Osteoblast (primary cell): ENCODE measurements around the gene MPO. TPM values are rescaled to one million over a fixed set of nuclear protein-coding genes. Genes with fewer than 3 reads are reported as not detected.
A peak's percentile ranks its signal among the peaks of the same experiment; 100 is the strongest.

ENCODE experiments used
- DNase-seq: peaks from one replicate; pipeline ENCODE4 v3.0.0; 2011; ENCODE audit warnings: low spot score, mixed read lengths; ENCODE audit not compliant: insufficient read length; ENCODE audit errors: missing footprints
- H2AFZ ChIP-seq: 2 replicates; pipeline ENCODE4 v1.6.0; 2011; ENCODE audit warnings: mild to moderate bottlenecking, low read length
- H3K27ac ChIP-seq: 2 replicates; pipeline ENCODE4 v1.5.1; 2011; ENCODE audit warnings: mild to moderate bottlenecking, low read depth, low read length, moderate library complexity
- H3K27me3 ChIP-seq: 2 replicates; pipeline ENCODE4 v1.6.0; 2012; ENCODE audit warnings: mild to moderate bottlenecking, control low read depth, inconsistent platforms, low read length, moderate library complexity; ENCODE audit not compliant: insufficient read depth
- H3K36me3 ChIP-seq: 2 replicates; pipeline ENCODE4 v1.5.1; 2011; ENCODE audit warnings: mild to moderate bottlenecking, low read length, control low read depth, moderate library complexity; ENCODE audit not compliant: insufficient read depth
- H3K4me1 ChIP-seq: 2 replicates; pipeline ENCODE4 v1.5.1; 2011; ENCODE audit warnings: mild to moderate bottlenecking, low read length, control low read depth, moderate library complexity; ENCODE audit not compliant: insufficient read depth
- H3K4me2 ChIP-seq: 2 replicates; pipeline ENCODE4 v1.6.0; 2011; ENCODE audit warnings: mild to moderate bottlenecking, low read length; ENCODE audit not compliant: insufficient read depth
- H3K4me3 ChIP-seq: fragments of 200-600 bp; sonication (generic); 3 replicates; pipeline ENCODE4 v1.5.1; 2012; ENCODE audit warnings: mild to moderate bottlenecking, low read length, inconsistent platforms; ENCODE audit not compliant: insufficient read depth
- H3K79me2 ChIP-seq: 2 replicates; pipeline ENCODE4 v1.6.0; 2012; ENCODE audit warnings: mild to moderate bottlenecking, low read length, control low read depth, inconsistent platforms; ENCODE audit not compliant: insufficient read depth
- H3K9me3 ChIP-seq: 2 replicates; pipeline ENCODE4 v1.5.1; 2011; ENCODE audit warnings: low read depth, low read length, control low read depth
- H4K20me1 ChIP-seq: 2 replicates; pipeline ENCODE4 v1.6.0; 2012; ENCODE audit warnings: mild to moderate bottlenecking, low read length, control low read depth; ENCODE audit not compliant: insufficient read depth
- CTCF ChIP-seq: IDR thresholded peaks from 2 replicates; pipeline ENCODE4 v1.5.1; 2011; ENCODE audit warnings: mild to moderate bottlenecking, low read depth, low read length, moderate library complexity; ENCODE audit errors: extremely low read depth
- total RNA-seq: library from RNA; depleted of rRNA; stranded (reverse); fragments of >200 nt; gene quantifications from 2 replicates; pipeline ENCODE4 v1.2.3, GENCODE V29; 2012

The MPO gene
- total RNA-seq, 1 donor = under 0.01 TPM

- Histone ChIP-seq H3K36me3 (no peaks in the 10 kb centered on the region), H3K4me1 (no peaks in the 10 kb centered on the region), H3K27ac (no peak overlapping the region), H3K4me3 (no peak overlapping the region), H4K20me1 (no peaks in the 10 kb centered on the region), H3K4me2 (no peak overlapping the region), H2AFZ (no peak overlapping the region), H3K79me2 (no peaks in the 10 kb centered on the region), H3K27me3 (no peaks in the 10 kb centered on the region), H3K9me3 (no peaks in the 10 kb centered on the region)
- peak; percentile 54 for DNase-seq
- TF ChIP-seq CTCF = no peak
Measured at GRCh38 chr17:58315750-58316149, 35.0 kb upstream of the MPO start.

GRCh38 chr17:58315281-58315711 is 34.6 kb upstream of the MPO start:
- Histone ChIP-seq H3K4me1 (no peaks in the 10 kb centered on the region), H3K36me3 (no peaks in the 10 kb centered on the region), H3K9me3 (no peaks in the 10 kb centered on the region), H3K79me2 (no peaks in the 10 kb centered on the region), H3K4me2 (no peak overlapping the region), H3K4me3 (no peak overlapping the region), H4K20me1 (no peaks in the 10 kb centered on the region), H3K27me3 (no peaks in the 10 kb centered on the region), H3K27ac (no peak overlapping the region), H2AFZ (no peak overlapping the region)
- TF ChIP-seq CTCF = no peak
- peak; percentile 19 for DNase-seq

GRCh38 chr17:58314706-58315015 is 33.9 kb upstream of the MPO start:
- Histone ChIP-seq H3K4me1 (no peaks in the 10 kb centered on the region), H3K36me3 (no peaks in the 10 kb centered on the region), H3K9me3 (no peaks in the 10 kb centered on the region), H3K4me3 (no peak overlapping the region), H3K4me2 (no peak overlapping the region), H4K20me1 (no peaks in the 10 kb centered on the region), H2AFZ (no peak overlapping the region), H3K27ac (no peak overlapping the region), H3K79me2 (no peaks in the 10 kb centered on the region), H3K27me3 (no peaks in the 10 kb centered on the region)
- no peak for TF ChIP-seq CTCF
- peak; percentile 39 for DNase-seq

- no peak for TF ChIP-seq CTCF
- peak; percentile 68 for DNase-seq
- H3K4me1 ChIP-seq = no peaks in the 10 kb centered on the region
Measured at GRCh38 chr17:58313815-58314705, 33.3 kb upstream of the MPO start.

More at GRCh38 chr17:58313815-58314705, 33.3 kb upstream of the MPO start:
- no peaks in the 10 kb centered on the region for H3K36me3 ChIP-seq
- no peak overlapping the region for H3K27ac ChIP-seq
- no peaks in the 10 kb centered on the region for H3K79me2 ChIP-seq
- H3K27me3 ChIP-seq = no peaks in the 10 kb centered on the region
- H3K4me3 ChIP-seq = no peak overlapping the region
- H3K4me2 ChIP-seq = no peak overlapping the region
- H2AFZ ChIP-seq = no peak overlapping the region
- no peaks in the 10 kb centered on the region for H3K9me3 ChIP-seq
- no peaks in the 10 kb centered on the region for H4K20me1 ChIP-seq
